GM19372 (cell line): ENCODE measurements around the gene LTBR.
"Not testable (repeated sequence)": the region's sequence is repeated elsewhere in the genome, so short reads cannot be mapped to it uniquely, and the experiment has no call there.

Source experiments
- ATAC-seq: cut with Tn5 transposase; IDR thresholded peaks from one replicate; pipeline ENCODE4 v1.9.1; 2021; ENCODE audit warnings: mild to moderate bottlenecking, low read depth, moderate library complexity; ENCODE audit not compliant: unreplicated experiment

LTBR gene

GRCh38 chr12:6383572-6384498, at the start of gene LTBR:
Gene LTBR, plus strand, starts transcription at chr12:6384162. Its CDS starts 197 bp downstream, at chr12:6384359.
- no peak for ATAC-seq

- no peak for ATAC-seq
These were observed 49.6 kb upstream of the LTBR start for GRCh38 chr12:6334359-6334758.

- ATAC-seq = no peak
These were observed 49.0 kb upstream of the LTBR start for GRCh38 chr12:6334940-6335450.

- peak; percentile 85 for ATAC-seq
These were observed 48.4 kb upstream of the LTBR start for GRCh38 chr12:6335451-6336078.

GRCh38 chr12:6336079-6336888, 47.7 kb upstream of the LTBR start:
- ATAC-seq = peak; percentile 3

GRCh38 chr12:6336889-6337853, 46.8 kb upstream of the LTBR start:
- no peak for ATAC-seq

GRCh38 chr12:6337958-6338433, 46.0 kb upstream of the LTBR start:
- ATAC-seq = no peak

- not testable (repeated sequence) for ATAC-seq
These were observed 45.4 kb upstream of the LTBR start for GRCh38 chr12:6338536-6338935.

- ATAC-seq = no peak
These were observed 45.0 kb upstream of the LTBR start for GRCh38 chr12:6338955-6339354.

- ATAC-seq = no peak
These were observed 43.8 kb upstream of the LTBR start for GRCh38 chr12:6340032-6340638.

GRCh38 chr12:6340745-6341416, 43.1 kb upstream of the LTBR start:
- ATAC-seq = no peak

- ATAC-seq = no peak
These were observed 42.4 kb upstream of the LTBR start, which contains the start of gene TNFRSF1A for GRCh38 chr12:6341417-6342139. Gene TNFRSF1A, minus strand, starts transcription at chr12:6342076. Its CDS starts 262 bp downstream, at chr12:6341814.

- no peak for ATAC-seq
These were observed 41.6 kb upstream of the LTBR start for GRCh38 chr12:6342140-6342889.

- no peak for ATAC-seq
These were observed 40.4 kb upstream of the LTBR start for GRCh38 chr12:6343518-6343917.

- not testable (repeated sequence) for ATAC-seq
These were observed 39.8 kb upstream of the LTBR start for GRCh38 chr12:6344101-6344660.

GRCh38 chr12:6345319-6346091, 38.5 kb upstream of the LTBR start:
- no peak for ATAC-seq
